Immature natural killer cell (primary cell): ENCODE results near the gene NGF. TPM values are rescaled to one million over a fixed set of nuclear protein-coding genes. Genes with fewer than 3 reads are reported as not detected.

Experiments
- DNase-seq, 3 donors: peaks; one replicate each; pipeline ENCODE4 v3.0.0; 2022; ENCODE audit warnings: mixed read lengths in 1 of 3
- H3K27ac Mint-ChIP-seq, 6 donors: one replicate each; pipeline ENCODE4 v1.8.0; 2020; ENCODE audit warnings: mixed read lengths in 6 of 6, mild to moderate bottlenecking in 5 of 6, inconsistent platforms in 4 of 6, moderate library complexity in 3 of 6
- H3K27me3 Mint-ChIP-seq, 3 donors: one replicate each; pipeline ENCODE4 v1.8.0; 2020 to 2021; ENCODE audit warnings: low read depth in 3 of 3, mild to moderate bottlenecking in 3 of 3, mixed read lengths in 3 of 3, moderate library complexity in 3 of 3, inconsistent platforms in 1 of 3
- H3K36me3 Mint-ChIP-seq, 3 donors: one replicate each; pipeline ENCODE4 v1.8.0; 2020; ENCODE audit warnings: mixed read lengths in 3 of 3, inconsistent platforms in 2 of 3, mild to moderate bottlenecking in 2 of 3
- H3K4me1 Mint-ChIP-seq, 2 donors: one replicate each; pipeline ENCODE4 v1.8.0; 2020; ENCODE audit warnings: inconsistent platforms in 2 of 2, mild to moderate bottlenecking in 2 of 2, mixed read lengths in 2 of 2, moderate library complexity in 1 of 2
- H3K4me3 Mint-ChIP-seq, 5 donors: one replicate each; pipeline ENCODE4 v1.8.0; 2020; ENCODE audit warnings: mild to moderate bottlenecking in 5 of 5, mixed read lengths in 5 of 5, inconsistent platforms in 3 of 5, moderate library complexity in 3 of 5
- H3K9me3 Mint-ChIP-seq, 6 donors: one replicate each; pipeline ENCODE4 v1.8.0; 2020; ENCODE audit warnings: mild to moderate bottlenecking in 6 of 6, mixed read lengths in 6 of 6, inconsistent platforms in 4 of 6, moderate library complexity in 3 of 6
- polyA plus RNA-seq, 3 donors: library from polyadenylated mRNA; unstranded; fragments of 300-500 nt; fragmentation: Illumina TruSeq; gene quantifications; one replicate each; pipeline ENCODE4 v1.2.3, GENCODE V29; 2021

NGF gene
- polyA plus RNA-seq, 3 donors from 2014 or later, result not detected

GRCh38 chr1:115293006-115293405 is 45.0 kb downstream of the NGF start:
- no peaks in the 10 kb centered on the region for H3K36me3 Mint-ChIP-seq
- peaks cover 3 to 8% (median 7%) of the 10 kb centered on the region in 3 donors for H3K27me3 Mint-ChIP-seq
- no peak for DNase-seq
- H3K4me1 Mint-ChIP-seq, result no peaks in the 10 kb centered on the region
- H3K4me3 Mint-ChIP-seq, result no peak overlapping the region
- H3K27ac Mint-ChIP-seq, result no peak overlapping the region
- no peaks in the 10 kb centered on the region for H3K9me3 Mint-ChIP-seq

GRCh38 chr1:115291741-115292140 is 46.3 kb downstream of the NGF start:
- no peaks in the 10 kb centered on the region for H3K4me1 Mint-ChIP-seq
- H3K9me3 Mint-ChIP-seq, result no peaks in the 10 kb centered on the region
- no peaks in the 10 kb centered on the region for H3K36me3 Mint-ChIP-seq
- H3K4me3 Mint-ChIP-seq, result no peak overlapping the region
- H3K27ac Mint-ChIP-seq, result no peak overlapping the region
- no peak for DNase-seq
- H3K27me3 Mint-ChIP-seq, result peaks cover 1 to 12% (median 7%) of the 10 kb centered on the region in 3 donors

GRCh38 chr1:115289940-115290339 is 48.1 kb downstream of the NGF start:
- Mint-ChIP-seq H3K9me3 (no peaks in the 10 kb centered on the region), H3K27me3 (peaks cover 1 to 14% (median 7%) of the 10 kb centered on the region in 3 donors), H3K36me3 (no peaks in the 10 kb centered on the region), H3K4me1 (no peaks in the 10 kb centered on the region), H3K27ac (no peak overlapping the region), H3K4me3 (no peak overlapping the region)
- DNase-seq, result no peak

GRCh38 chr1:115288591-115289198 is 49.4 kb downstream of the NGF start:
- H3K4me1 Mint-ChIP-seq, result no peaks in the 10 kb centered on the region
- H3K4me3 Mint-ChIP-seq, result no peak overlapping the region
- DNase-seq, result no peak
- peaks cover 1 to 16% (median 7%) of the 10 kb centered on the region in 3 donors for H3K27me3 Mint-ChIP-seq
- no peaks in the 10 kb centered on the region for H3K9me3 Mint-ChIP-seq
- H3K27ac Mint-ChIP-seq, result no peak overlapping the region
- no peaks in the 10 kb centered on the region for H3K36me3 Mint-ChIP-seq

GRCh38 chr1:115286431-115287205 is 51.4 kb downstream of the NGF start:
- Mint-ChIP-seq H3K27ac (no peak overlapping the region), H3K4me3 (no peak overlapping the region), H3K27me3 (peaks cover 3 to 14% (median 4%) of the 10 kb centered on the region in 3 donors), H3K36me3 (no peaks in the 10 kb centered on the region), H3K4me1 (no peaks in the 10 kb centered on the region), H3K9me3 (no peaks in the 10 kb centered on the region)
- DNase-seq, result no peak

GRCh38 chr1:115284209-115284608 is 53.8 kb downstream of the NGF start:
- H3K9me3 Mint-ChIP-seq, result no peaks in the 10 kb centered on the region
- no peaks in the 10 kb centered on the region for H3K4me1 Mint-ChIP-seq
- no peak overlapping the region for H3K27ac Mint-ChIP-seq
- no peak for DNase-seq
- peaks cover under 1 to 8% (median 3%) of the 10 kb centered on the region in 3 donors for H3K27me3 Mint-ChIP-seq
- H3K36me3 Mint-ChIP-seq, result no peaks in the 10 kb centered on the region
- no peak overlapping the region for H3K4me3 Mint-ChIP-seq

GRCh38 chr1:115283681-115284146 is 54.3 kb downstream of the NGF start:
- no peaks in the 10 kb centered on the region for H3K9me3 Mint-ChIP-seq
- peaks cover 0 to 8% (median 3%) of the 10 kb centered on the region in 3 donors for H3K27me3 Mint-ChIP-seq
- no peak overlapping the region for H3K27ac Mint-ChIP-seq
- no peak overlapping the region for H3K4me3 Mint-ChIP-seq
- DNase-seq, result no peak
- H3K36me3 Mint-ChIP-seq, result no peaks in the 10 kb centered on the region
- no peaks in the 10 kb centered on the region for H3K4me1 Mint-ChIP-seq

- no peak overlapping the region for H3K27ac Mint-ChIP-seq
- H3K27me3 Mint-ChIP-seq, result peaks cover 0 to 8% (median 1%) of the 10 kb centered on the region in 3 donors
- H3K4me1 Mint-ChIP-seq, result no peaks in the 10 kb centered on the region
- no peaks in the 10 kb centered on the region for H3K9me3 Mint-ChIP-seq
- H3K36me3 Mint-ChIP-seq, result no peaks in the 10 kb centered on the region
- no peak for DNase-seq
- no peak overlapping the region for H3K4me3 Mint-ChIP-seq
These were observed 54.8 kb downstream of the NGF start for GRCh38 chr1:115283249-115283648.

GRCh38 chr1:115282807-115283208 is 55.2 kb downstream of the NGF start:
- Mint-ChIP-seq H3K27me3 (peaks cover 0 to 6% (median 1%) of the 10 kb centered on the region in 3 donors), H3K4me1 (no peaks in the 10 kb centered on the region), H3K9me3 (no peaks in the 10 kb centered on the region), H3K27ac (no peak overlapping the region), H3K4me3 (no peak overlapping the region), H3K36me3 (no peaks in the 10 kb centered on the region)
- no peak for DNase-seq

GRCh38 chr1:115281143-115281542 is 56.9 kb downstream of the NGF start:
- no peaks in the 10 kb centered on the region for H3K9me3 Mint-ChIP-seq

GRCh38 chr1:115280064-115280463 is 58.0 kb downstream of the NGF start:
- no peak overlapping the region for H3K4me3 Mint-ChIP-seq
- no peak for DNase-seq
- peaks cover 0 to 4% (median 1%) of the 10 kb centered on the region in 3 donors for H3K27me3 Mint-ChIP-seq
- no peaks in the 10 kb centered on the region for H3K4me1 Mint-ChIP-seq
- H3K27ac Mint-ChIP-seq, result no peak overlapping the region
- H3K36me3 Mint-ChIP-seq, result no peaks in the 10 kb centered on the region
- no peaks in the 10 kb centered on the region for H3K9me3 Mint-ChIP-seq

More at GRCh38 chr1:115281143-115281542, 56.9 kb downstream of the NGF start:
- Mint-ChIP-seq H3K27me3 (peaks cover 0 to 2% (median 1%) of the 10 kb centered on the region in 3 donors), H3K36me3 (no peaks in the 10 kb centered on the region), H3K4me3 (no peak overlapping the region), H3K27ac (no peak overlapping the region), H3K4me1 (no peaks in the 10 kb centered on the region)
- no peak for DNase-seq

GRCh38 chr1:115278211-115278610 is 59.8 kb downstream of the NGF start:
- peaks cover 0 to 2% (median 1%) of the 10 kb centered on the region in 3 donors for H3K27me3 Mint-ChIP-seq
- no peaks in the 10 kb centered on the region for H3K4me1 Mint-ChIP-seq
- H3K27ac Mint-ChIP-seq, result no peak overlapping the region
- H3K4me3 Mint-ChIP-seq, result no peak overlapping the region
- no peaks in the 10 kb centered on the region for H3K36me3 Mint-ChIP-seq
- no peak for DNase-seq
- H3K9me3 Mint-ChIP-seq, result no peaks in the 10 kb centered on the region

- peaks cover 0 to 2% (median 0%) of the 10 kb centered on the region in 3 donors for H3K27me3 Mint-ChIP-seq
- no peak overlapping the region for H3K4me3 Mint-ChIP-seq
- H3K4me1 Mint-ChIP-seq, result no peaks in the 10 kb centered on the region
- H3K27ac Mint-ChIP-seq, result no peak overlapping the region
- H3K36me3 Mint-ChIP-seq, result no peaks in the 10 kb centered on the region
- no peak for DNase-seq
- no peaks in the 10 kb centered on the region for H3K9me3 Mint-ChIP-seq
These were observed 60.8 kb downstream of the NGF start for GRCh38 chr1:115277276-115277675.

GRCh38 chr1:115275216-115275615 is 62.8 kb downstream of the NGF start:
- H3K36me3 Mint-ChIP-seq, result no peaks in the 10 kb centered on the region
- no peaks in the 10 kb centered on the region for H3K4me1 Mint-ChIP-seq
- H3K4me3 Mint-ChIP-seq, result no peak overlapping the region
- DNase-seq, result no peak
- no peak overlapping the region for H3K27ac Mint-ChIP-seq
- H3K27me3 Mint-ChIP-seq, result peaks cover 0 to 2% (median 2%) of the 10 kb centered on the region in 3 donors
- H3K9me3 Mint-ChIP-seq, result no peaks in the 10 kb centered on the region
